Endothelial cell (in vitro differentiated cells): Measurements from ENCODE around the gene KCNAB2. TPM values are rescaled to one million over a fixed set of nuclear protein-coding genes. Genes with fewer than 3 reads are reported as not detected.

Source experiments
- DNase-seq: peaks from one replicate; pipeline ENCODE4 v3.0.0; 2021; ENCODE audit warnings: low spot score
- H3K27ac Mint-ChIP-seq: one replicate; pipeline ENCODE4 v1.8.0; 2021; ENCODE audit warnings: mixed read lengths, inconsistent platforms; ENCODE audit not compliant: unreplicated experiment
- H3K27me3 Mint-ChIP-seq: one replicate; pipeline ENCODE4 v1.8.0; 2021; ENCODE audit warnings: mild to moderate bottlenecking, moderate library complexity, mixed read lengths, inconsistent platforms; ENCODE audit not compliant: unreplicated experiment
- H3K36me3 Mint-ChIP-seq: one replicate; pipeline ENCODE4 v1.8.0; 2021; ENCODE audit warnings: mild to moderate bottlenecking, low read depth, mixed read lengths, inconsistent platforms; ENCODE audit not compliant: unreplicated experiment
- H3K4me1 Mint-ChIP-seq: one replicate; pipeline ENCODE4 v1.8.0; 2021; ENCODE audit warnings: mild to moderate bottlenecking, mixed read lengths, inconsistent platforms; ENCODE audit not compliant: unreplicated experiment
- H3K4me3 Mint-ChIP-seq: one replicate; pipeline ENCODE4 v1.8.0; 2021; ENCODE audit warnings: mild to moderate bottlenecking, mixed read lengths, inconsistent platforms; ENCODE audit not compliant: unreplicated experiment
- H3K9me3 Mint-ChIP-seq: one replicate; pipeline ENCODE4 v1.8.0; 2021; ENCODE audit warnings: mixed read lengths, inconsistent platforms; ENCODE audit not compliant: unreplicated experiment
- CTCF ChIP-seq: fragments of 200-600 bp; sonication (generic); IDR thresholded peaks from one replicate; pipeline ENCODE4 v1.5.0; 2021; ENCODE audit warnings: antibody characterized with exemption; ENCODE audit not compliant: unreplicated experiment
- total RNA-seq: library from RNA; stranded (reverse); fragmentation: NEBNext Ultra II Directional; extraction: Animal tissue kit (Norgen Biotek cat#: 25700); gene quantifications from one replicate; pipeline ENCODE4 v1.2.1, GENCODE V29; 2021; ENCODE audit not compliant: unreplicated experiment

The KCNAB2 gene
- total RNA-seq, 1 donor from 2014 or later = 4.1 TPM

GRCh38 chr1:6084781-6085495, 39.2 kb downstream of the KCNAB2 start:
- no peak for DNase-seq
- Mint-ChIP-seq H3K9me3 (no peaks in the 10 kb centered on the region), H3K4me1 (no peaks in the 10 kb centered on the region), H3K4me3 (no peak overlapping the region), H3K27me3 (no peaks in the 10 kb centered on the region), H3K36me3 (no peaks in the 10 kb centered on the region), H3K27ac (no peak overlapping the region)
- no peak for TF ChIP-seq CTCF

- H3K4me3 Mint-ChIP-seq = no peak overlapping the region
- no peaks in the 10 kb centered on the region for H3K27me3 Mint-ChIP-seq
- H3K4me1 Mint-ChIP-seq = no peaks in the 10 kb centered on the region
- H3K27ac Mint-ChIP-seq = no peak overlapping the region
- no peaks in the 10 kb centered on the region for H3K36me3 Mint-ChIP-seq
- H3K9me3 Mint-ChIP-seq = no peaks in the 10 kb centered on the region
- no peak for TF ChIP-seq CTCF
- no peak for DNase-seq
Observed at GRCh38 chr1:6085666-6086065, 40.0 kb downstream of the KCNAB2 start.

- TF ChIP-seq CTCF = no peak
- Mint-ChIP-seq H3K27me3 (peaks cover 5% of the 10 kb centered on the region), H3K27ac (no peak overlapping the region)
Observed at GRCh38 chr1:6086358-6086757, 40.7 kb downstream of the KCNAB2 start.

GRCh38 chr1:6086762-6087376, 41.2 kb downstream of the KCNAB2 start:
- H3K4me1 Mint-ChIP-seq = no peaks in the 10 kb centered on the region
- H3K36me3 Mint-ChIP-seq = no peaks in the 10 kb centered on the region
- H3K4me3 Mint-ChIP-seq = no peak overlapping the region
- H3K9me3 Mint-ChIP-seq = no peaks in the 10 kb centered on the region
- no peak for TF ChIP-seq CTCF
- DNase-seq = no peak
- H3K27me3 Mint-ChIP-seq = peaks cover 5% of the 10 kb centered on the region
- no peak overlapping the region for H3K27ac Mint-ChIP-seq

More at GRCh38 chr1:6086358-6086757, 40.7 kb downstream of the KCNAB2 start:
- H3K9me3 Mint-ChIP-seq = no peaks in the 10 kb centered on the region
- DNase-seq = no peak
- H3K36me3 Mint-ChIP-seq = no peaks in the 10 kb centered on the region
- H3K4me3 Mint-ChIP-seq = no peak overlapping the region
- no peaks in the 10 kb centered on the region for H3K4me1 Mint-ChIP-seq

- Mint-ChIP-seq H3K27ac (no peak overlapping the region), H3K4me1 (no peaks in the 10 kb centered on the region), H3K4me3 (no peak overlapping the region), H3K9me3 (no peaks in the 10 kb centered on the region), H3K36me3 (no peaks in the 10 kb centered on the region), H3K27me3 (peaks cover 5% of the 10 kb centered on the region)
- no peak for DNase-seq
- no peak for TF ChIP-seq CTCF
Observed at GRCh38 chr1:6087377-6087772, 41.7 kb downstream of the KCNAB2 start.
